ENCODE data around the gene IVL.

GRCh38 chr1:152951711-152952110, 43.4 kb downstream of the IVL start:
- no peak for TF ChIP-seq CTCF (IDR thresholded peaks at IDR 0.05)
- no peak for TF ChIP-seq POLR2A (IDR thresholded peaks at IDR 0.05)
